HL-60 (cell line): ENCODE data around the gene AFF1.
A peak's percentile ranks its signal among the peaks of the same experiment; 100 is the strongest.

Experiments used
- DNase-seq, 2 experiments: peaks; one replicate each; pipeline ENCODE4 v3.0.0-alpha.2; 2010 to 2020; ENCODE audit warnings: low read depth in 1 of 2, low spot score in 1 of 2
- H3K27ac ChIP-seq: fragments of 250-450 bp; sonication (Bioruptor Pico); replicated peaks from 2 replicates; pipeline ENCODE4 v1.5.1; 2020; ENCODE audit warnings: mild to moderate bottlenecking, moderate library complexity
- H3K27me3 ChIP-seq: fragments of 250-450 bp; sonication (Bioruptor Pico); 2 replicates; pipeline ENCODE4 v1.5.1; 2021; ENCODE audit warnings: mild to moderate bottlenecking, moderate library complexity; ENCODE audit not compliant: insufficient read depth, poor library complexity, severe bottlenecking
- H3K4me3 ChIP-seq: replicated peaks from 2 replicates; pipeline ENCODE4 v1.5.1; 2011; ENCODE audit warnings: mild to moderate bottlenecking, control low read depth, low read length; ENCODE audit not compliant: insufficient read depth
- GABPA ChIP-seq: IDR thresholded peaks from 2 replicates; pipeline ENCODE4 v1.6.1; 2012; ENCODE audit warnings: low read depth
- POLR2AphosphoS5 ChIP-seq: IDR thresholded peaks from 2 replicates; pipeline ENCODE4 v1.6.1; 2012; ENCODE audit warnings: low read depth
- SPI1 ChIP-seq: IDR thresholded peaks from 2 replicates; pipeline ENCODE4 v1.6.1; 2012; ENCODE audit warnings: low read depth, mild to moderate bottlenecking, borderline replicate concordance
- TF ChIP-seq, protein P1 (sequence below): IDR thresholded peaks from 2 replicates; pipeline ENCODE4 v1.6.1; 2012; ENCODE audit warnings: low read depth; ENCODE audit not compliant: insufficient replicate concordance
- TF ChIP-seq, protein P2 (sequence below): IDR thresholded peaks from one replicate; pipeline ENCODE4 v1.5.1; 2011; ENCODE audit warnings: low read length, control low read depth, inconsistent platforms; ENCODE audit not compliant: insufficient read depth

AFF1 gene

DNA sequence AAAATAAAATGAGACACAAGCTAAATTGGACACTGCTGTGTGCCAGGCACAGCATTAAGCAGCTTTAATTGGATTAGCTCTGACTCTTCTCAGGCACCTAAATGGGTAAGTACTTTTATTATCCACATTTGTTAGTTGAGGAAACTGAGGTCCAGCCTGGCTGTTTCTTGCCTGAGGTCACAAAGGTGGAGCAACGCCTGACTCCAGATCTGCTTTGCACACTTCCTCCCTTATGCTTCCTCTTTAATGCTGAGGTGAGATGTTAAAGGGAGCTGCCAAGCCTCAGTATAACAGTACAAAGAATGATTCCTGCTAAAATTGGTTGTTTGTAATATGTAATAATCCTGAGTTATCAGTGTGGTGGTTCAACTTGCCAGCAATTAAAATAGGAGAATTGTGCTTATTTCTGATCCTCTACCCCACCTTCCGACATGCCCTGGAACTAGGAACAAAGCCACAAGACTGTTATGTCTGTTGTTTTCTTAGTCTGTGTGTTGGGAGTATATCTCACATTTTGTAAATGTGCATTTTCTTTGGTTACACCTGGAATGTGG is 74.4 kb downstream of the AFF1 start:
- TF ChIP-seq, protein P1, sequence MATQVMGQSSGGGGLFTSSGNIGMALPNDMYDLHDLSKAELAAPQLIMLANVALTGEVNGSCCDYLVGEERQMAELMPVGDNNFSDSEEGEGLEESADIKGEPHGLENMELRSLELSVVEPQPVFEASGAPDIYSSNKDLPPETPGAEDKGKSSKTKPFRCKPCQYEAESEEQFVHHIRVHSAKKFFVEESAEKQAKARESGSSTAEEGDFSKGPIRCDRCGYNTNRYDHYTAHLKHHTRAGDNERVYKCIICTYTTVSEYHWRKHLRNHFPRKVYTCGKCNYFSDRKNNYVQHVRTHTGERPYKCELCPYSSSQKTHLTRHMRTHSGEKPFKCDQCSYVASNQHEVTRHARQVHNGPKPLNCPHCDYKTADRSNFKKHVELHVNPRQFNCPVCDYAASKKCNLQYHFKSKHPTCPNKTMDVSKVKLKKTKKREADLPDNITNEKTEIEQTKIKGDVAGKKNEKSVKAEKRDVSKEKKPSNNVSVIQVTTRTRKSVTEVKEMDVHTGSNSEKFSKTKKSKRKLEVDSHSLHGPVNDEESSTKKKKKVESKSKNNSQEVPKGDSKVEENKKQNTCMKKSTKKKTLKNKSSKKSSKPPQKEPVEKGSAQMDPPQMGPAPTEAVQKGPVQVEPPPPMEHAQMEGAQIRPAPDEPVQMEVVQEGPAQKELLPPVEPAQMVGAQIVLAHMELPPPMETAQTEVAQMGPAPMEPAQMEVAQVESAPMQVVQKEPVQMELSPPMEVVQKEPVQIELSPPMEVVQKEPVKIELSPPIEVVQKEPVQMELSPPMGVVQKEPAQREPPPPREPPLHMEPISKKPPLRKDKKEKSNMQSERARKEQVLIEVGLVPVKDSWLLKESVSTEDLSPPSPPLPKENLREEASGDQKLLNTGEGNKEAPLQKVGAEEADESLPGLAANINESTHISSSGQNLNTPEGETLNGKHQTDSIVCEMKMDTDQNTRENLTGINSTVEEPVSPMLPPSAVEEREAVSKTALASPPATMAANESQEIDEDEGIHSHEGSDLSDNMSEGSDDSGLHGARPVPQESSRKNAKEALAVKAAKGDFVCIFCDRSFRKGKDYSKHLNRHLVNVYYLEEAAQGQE, result no peak
- no peak for TF ChIP-seq GABPA
- TF ChIP-seq, protein P2, sequence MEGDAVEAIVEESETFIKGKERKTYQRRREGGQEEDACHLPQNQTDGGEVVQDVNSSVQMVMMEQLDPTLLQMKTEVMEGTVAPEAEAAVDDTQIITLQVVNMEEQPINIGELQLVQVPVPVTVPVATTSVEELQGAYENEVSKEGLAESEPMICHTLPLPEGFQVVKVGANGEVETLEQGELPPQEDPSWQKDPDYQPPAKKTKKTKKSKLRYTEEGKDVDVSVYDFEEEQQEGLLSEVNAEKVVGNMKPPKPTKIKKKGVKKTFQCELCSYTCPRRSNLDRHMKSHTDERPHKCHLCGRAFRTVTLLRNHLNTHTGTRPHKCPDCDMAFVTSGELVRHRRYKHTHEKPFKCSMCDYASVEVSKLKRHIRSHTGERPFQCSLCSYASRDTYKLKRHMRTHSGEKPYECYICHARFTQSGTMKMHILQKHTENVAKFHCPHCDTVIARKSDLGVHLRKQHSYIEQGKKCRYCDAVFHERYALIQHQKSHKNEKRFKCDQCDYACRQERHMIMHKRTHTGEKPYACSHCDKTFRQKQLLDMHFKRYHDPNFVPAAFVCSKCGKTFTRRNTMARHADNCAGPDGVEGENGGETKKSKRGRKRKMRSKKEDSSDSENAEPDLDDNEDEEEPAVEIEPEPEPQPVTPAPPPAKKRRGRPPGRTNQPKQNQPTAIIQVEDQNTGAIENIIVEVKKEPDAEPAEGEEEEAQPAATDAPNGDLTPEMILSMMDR, result no peak
- peak; percentile 66; the same call in 1 of the 2 replicates for TF ChIP-seq POLR2AphosphoS5
- TF ChIP-seq SPI1, result peak; percentile 98
- Histone ChIP-seq H3K27me3 (no peaks in the 10 kb centered on the region), H3K27ac (peak overlapping the region; percentile 98), H3K4me3 (peak overlapping the region; percentile 89)
- DNase-seq, result peak in 1 of 2 experiments; percentile 82

DNA sequence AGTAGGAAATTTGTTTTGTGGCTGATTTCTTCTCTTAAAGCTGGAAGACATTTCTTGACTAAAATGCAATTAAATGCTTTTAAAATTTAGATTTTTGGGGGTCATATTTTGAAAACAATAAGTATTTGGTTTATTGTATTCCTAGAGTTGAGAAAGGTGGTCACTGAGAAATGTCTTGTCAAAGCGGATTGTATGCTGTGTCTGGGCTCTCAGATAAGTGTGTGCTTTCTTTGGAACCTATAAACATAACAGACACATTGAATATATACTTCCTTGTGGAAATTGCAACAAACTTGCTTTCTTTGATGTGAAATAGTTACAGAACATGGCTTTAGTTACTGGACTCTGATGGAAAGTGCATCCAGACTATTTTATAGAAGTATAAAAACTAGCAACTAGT is 75.4 kb downstream of the AFF1 start:
- no peak for DNase-seq
- Histone ChIP-seq H3K4me3 (no peak overlapping the region), H3K27me3 (no peaks in the 10 kb centered on the region), H3K27ac (peak overlapping the region; percentile 98)
- TF ChIP-seq, protein P2, result no peak
- TF ChIP-seq POLR2AphosphoS5, result no peak
- TF ChIP-seq GABPA, result no peak
- TF ChIP-seq SPI1, result no peak
- TF ChIP-seq, protein P1, result no peak

DNA sequence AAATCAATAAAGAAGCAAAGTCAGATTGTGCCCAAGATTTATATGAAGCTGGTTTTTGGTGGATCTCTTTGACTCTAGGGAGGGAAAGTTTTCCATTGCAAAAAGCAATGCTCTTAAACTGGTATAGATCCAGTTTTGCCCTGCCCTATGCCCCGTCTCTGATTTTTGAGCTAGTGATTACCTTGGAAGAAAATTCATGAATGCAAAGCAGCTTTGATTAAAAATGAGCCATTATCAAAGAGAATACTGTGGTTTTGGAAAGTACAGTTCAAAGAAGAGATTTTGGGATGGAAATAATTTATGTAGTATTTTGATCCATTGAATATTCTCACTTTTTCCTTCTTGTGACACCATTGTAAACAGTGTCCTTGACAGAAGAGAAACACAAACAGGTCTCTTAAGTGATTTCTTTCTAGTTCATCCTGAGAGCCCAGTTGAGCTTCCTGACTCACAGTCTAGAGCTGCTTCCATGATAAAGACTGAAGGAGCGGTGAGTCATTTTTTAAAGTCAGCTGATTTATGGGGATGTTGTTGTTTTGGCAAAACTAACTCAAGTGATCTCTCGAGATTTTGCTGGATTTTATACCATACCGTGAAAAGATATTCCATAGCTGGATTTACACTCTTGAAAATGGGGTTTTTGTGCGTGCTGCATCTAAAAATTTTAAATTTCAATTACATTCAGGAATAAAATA is 76.7 kb downstream of the AFF1 start:
- DNase-seq, result no peak
- Histone ChIP-seq H3K27me3 (no peaks in the 10 kb centered on the region), H3K27ac (no peak overlapping the region), H3K4me3 (no peak overlapping the region)
- TF ChIP-seq POLR2AphosphoS5 (no peak), GABPA (no peak), SPI1 (no peak)
- TF ChIP-seq, protein P1, result no peak
- TF ChIP-seq, protein P2, result no peak
